HepG2 (cell line): ENCODE data around the gene CSNK2A1. TPM values are rescaled to one million over a fixed set of nuclear protein-coding genes. Genes with fewer than 3 reads are reported as not detected.
A peak's percentile ranks its signal among the peaks of the same experiment; 100 is the strongest.

Source experiments
- ATAC-seq: fragments of 200-7000 bp; cut with Tn5 transposase; 3 replicates; pipeline ENCODE4 v1.9.1; 2020; ENCODE audit warnings: mild to moderate bottlenecking, moderate library complexity
- BruUV-seq: library from RNA; stranded (reverse); fragments of 400-500 nt; replicated peaks from 2 replicates; lab custom pipeline; 2021; lab: Mats Ljungman, UMichigan
- CTCF ChIA-PET: fragments of 300-600 bp; formaldehyde crosslinking; extraction: SDS; loops from one replicate; lab custom pipeline; 2021; ENCODE audit warnings: low total read pairs, inconsistent platforms, low intra/inter-chr PET ratio; lab: Yijun Ruan, JAX
- POLR2A ChIA-PET: fragments of 350-600 bp; sonication (Branson Sonifier 250); formaldehyde crosslinking; loops from one replicate; lab custom pipeline; 2020; ENCODE audit warnings: antibody characterized with exemption, inconsistent platforms; lab: Yijun Ruan, JAX
- DNase-seq: peaks from one replicate; pipeline ENCODE4 v3.0.0-alpha.2; 2015; ENCODE audit warnings: low spot score
- FAIRE-seq: peaks from 3 replicates; lab custom pipeline; 2011; peaks lifted over from hg19 to GRCh38; lab: Jason Lieb, UNC
- H2AFZ ChIP-seq: one replicate; pipeline ENCODE4 v1.6.1; 2011; ENCODE audit warnings: low read length, inconsistent platforms
- H3K27ac ChIP-seq: fragments of 300-600 bp; 3 replicates; pipeline ENCODE4 v1.8.0; 2011; ENCODE audit warnings: mixed run types, mild to moderate bottlenecking, mixed read lengths, low read length, inconsistent platforms; ENCODE audit not compliant: insufficient read depth; ENCODE audit errors: extremely low read length
- H3K27me3 ChIP-seq, 2 experiments: fragments of 200-600 bp in 1 of 2; 2 replicates in 1 of 2; 3 replicates in 1 of 2; pipeline versions ENCODE4 v1.6.0 to v1.8.0; 2011; ENCODE audit warnings: low read length in 2 of 2, mild to moderate bottlenecking in 2 of 2, moderate library complexity in 2 of 2, inconsistent platforms in 1 of 2; ENCODE audit not compliant: insufficient read depth in 2 of 2, control insufficient read depth in 1 of 2
- H3K36me3 ChIP-seq, 2 experiments: fragments of 200-600 bp in 1 of 2; replicated peaks in 1 of 2; 2 replicates in 1 of 2; 3 replicates in 1 of 2; pipeline versions ENCODE4 v1.5.1 to v1.8.0; 2011; ENCODE audit warnings: low read length in 2 of 2, inconsistent platforms in 1 of 2; ENCODE audit not compliant: insufficient read depth in 2 of 2, control insufficient read depth in 1 of 2
- H3K4me1 ChIP-seq: 2 replicates; pipeline ENCODE4 v1.5.1; 2012; ENCODE audit warnings: low read length, inconsistent platforms; ENCODE audit not compliant: insufficient read depth
- H3K4me2 ChIP-seq: 2 replicates; pipeline ENCODE4 v1.6.0; 2011; ENCODE audit warnings: low read depth, low read length, inconsistent platforms
- H3K4me3 ChIP-seq, 3 experiments: fragments of 200-600 bp in 1 of 3; sonication (generic), shearing (Covaris generic) in 1 of 3; replicated peaks in 1 of 3; 2 replicates each; pipeline ENCODE4 v1.5.1; 2011 to 2016; ENCODE audit warnings: low read length in 3 of 3, inconsistent platforms in 2 of 3, low read depth in 2 of 3, mild to moderate bottlenecking in 2 of 3, control low read depth in 1 of 3, mixed read lengths in 1 of 3; ENCODE audit not compliant: insufficient read depth in 1 of 3
- H3K79me2 ChIP-seq: one replicate; pipeline ENCODE4 v1.6.1; 2011; ENCODE audit warnings: low read length, inconsistent platforms; ENCODE audit not compliant: insufficient read depth
- H3K9ac ChIP-seq: 2 replicates; pipeline ENCODE4 v1.6.0; 2011; ENCODE audit warnings: mild to moderate bottlenecking, low read depth, low read length, inconsistent platforms; ENCODE audit not compliant: insufficient read depth
- H3K9me3 ChIP-seq: 2 replicates; pipeline ENCODE4 v1.5.1; 2012; ENCODE audit warnings: mild to moderate bottlenecking, low read length
- H4K20me1 ChIP-seq: 2 replicates; pipeline ENCODE4 v1.6.0; 2011; ENCODE audit warnings: inconsistent platforms, mild to moderate bottlenecking, low read length, moderate library complexity; ENCODE audit not compliant: insufficient read depth
- ARHGAP35 ChIP-seq: sonication (generic); formaldehyde crosslinking; IDR thresholded peaks from 2 replicates; pipeline ENCODE4 v1.9.0; 2022; ENCODE audit warnings: mild to moderate bottlenecking, inconsistent platforms, moderate library complexity, missing genetic modification reagents, borderline replicate concordance
- ATM ChIP-seq: fragments of 450-650 bp; IDR thresholded peaks from 2 replicates; pipeline ENCODE4 v1.7.1; 2017; ENCODE audit warnings: mild to moderate bottlenecking, borderline replicate concordance
- BHLHE40 ChIP-seq: IDR thresholded peaks from 2 replicates; pipeline ENCODE4 v1.6.1; 2011; ENCODE audit warnings: low read length, improper control_type of control experiment
- DDIT3 ChIP-seq: sonication (generic); formaldehyde crosslinking; IDR thresholded peaks from 2 replicates; pipeline ENCODE4 v1.4.0; 2020; ENCODE audit warnings: mild to moderate bottlenecking, missing genetic modification reagents
- GMEB1 ChIP-seq: sonication (generic); formaldehyde crosslinking; IDR thresholded peaks from 2 replicates; pipeline ENCODE4 v1.5.1; 2020; ENCODE audit warnings: missing genetic modification reagents, mild to moderate bottlenecking, borderline replicate concordance
- KLF16 ChIP-seq, 2 experiments: sonication (generic) in 1 of 2; formaldehyde crosslinking in 1 of 2; IDR thresholded peaks; 2 replicates each; pipeline versions ENCODE4 v1.6.1 to v1.8.0; 2016 to 2023; ENCODE audit warnings: missing genetic modification reagents in 2 of 2, missing compliant biosample characterization in 1 of 2
- MBD4 ChIP-seq: IDR thresholded peaks from 2 replicates; pipeline ENCODE4 v1.6.1; 2012; ENCODE audit warnings: low read length, inconsistent platforms, borderline replicate concordance
- RNF2 ChIP-seq: fragments of 450-650 bp; conservative IDR thresholded peaks from 2 replicates; pipeline ENCODE4 v1.6.1; 2016; ENCODE audit warnings: low read depth
- SAP130 ChIP-seq: IDR thresholded peaks from 2 replicates; pipeline ENCODE4 v1.6.1; 2016; ENCODE audit warnings: low read depth
- TFDP1 ChIP-seq: IDR thresholded peaks from 2 replicates; pipeline ENCODE4 v1.6.1; 2016; ENCODE audit warnings: missing compliant biosample characterization, missing genetic modification reagents, borderline replicate concordance
- TGIF2 ChIP-seq: IDR thresholded peaks from 2 replicates; pipeline ENCODE4 v1.6.1; 2016; ENCODE audit warnings: control low read depth, missing compliant biosample characterization
- ZFP41 ChIP-seq: sonication (generic); formaldehyde crosslinking; IDR thresholded peaks from 2 replicates; pipeline ENCODE4 v1.4.0; 2020; ENCODE audit warnings: mild to moderate bottlenecking, missing genetic modification reagents, borderline replicate concordance
- ZGPAT ChIP-seq: IDR thresholded peaks from 2 replicates; pipeline ENCODE4 v1.6.1; 2016; ENCODE audit warnings: mild to moderate bottlenecking
- ZNF710 ChIP-seq: sonication (generic); formaldehyde crosslinking; IDR thresholded peaks from 2 replicates; pipeline ENCODE4 v1.5.0; 2020; ENCODE audit warnings: mild to moderate bottlenecking, missing genetic modification reagents, borderline replicate concordance
- ZSCAN12 ChIP-seq: sonication (generic); formaldehyde crosslinking; IDR thresholded peaks from 2 replicates; pipeline ENCODE4 v1.9.0; 2021; ENCODE audit warnings: mild to moderate bottlenecking, missing genetic modification reagents
- ZSCAN9 ChIP-seq: IDR thresholded peaks from 2 replicates; pipeline ENCODE4 v1.6.1; 2016; ENCODE audit warnings: borderline replicate concordance
- WGBS: methylation state at CpG from one replicate; pipeline ENCODE4 v1.1.6; 2017; ENCODE audit warnings: low lambda C conversion rate; 5-methylcytosine and 5-hydroxymethylcytosine counted together
- in situ Hi-C: cut with HindIII; loops from 2 replicates; pipeline ENCODE4 v1.10.0; 2017; ENCODE audit warnings: low pct_unique_long_range_greater_than_20kb; ENCODE audit not compliant: extremely low pct_ligation_motif_present
- intact Hi-C: fragments of 100-400 bp; cut with micrococcal nuclease; formaldehyde crosslinking; loops from one replicate; pipeline ENCODE4 v1.10.0; 2022; ENCODE audit not compliant: unreplicated experiment
- polyA plus RNA-seq, 8 experiments: library from polyadenylated mRNA; depleted of rRNA in 3 of 8; stranded (reverse) in 7 of 8; unstranded in 1 of 8; fragments of >200 nt; fragmentation: Illumina TruSeq in 4 of 8; extraction: Trizol in 4 of 8; gene quantifications; 2 replicates each; pipeline versions ENCODE4 v1.2.1 to v1.2.3, GENCODE V29; 2011 to 2016; ENCODE audit warnings: low read depth in 4 of 8, missing spikeins in 1 of 8, mixed read lengths in 1 of 8; ENCODE audit not compliant: insufficient read depth in 1 of 8
- total RNA-seq, 5 experiments: library from RNA; depleted of rRNA; stranded (reverse); fragments of >200 nt; fragmentation: Illumina TruSeq; extraction: Trizol; gene quantifications; 2 replicates each; pipeline ENCODE4 v1.2.3, GENCODE V29; 2016; ENCODE audit warnings: low read depth in 1 of 5

CSNK2A1 gene
- total and polyA plus RNA-seq, 2 of the 13 experiments (the other 11 are each of a cell fraction or from before 2014, with no cell fraction given): 153 to 231 TPM

- no peak overlapping the region for H3K27ac ChIP-seq
- ChIA-PET CTCF (no interaction called here), POLR2A (interaction anchor here (1.4 to 5.6 kb wide), 2 partner anchors 8 to 28 kb away, joined by 5 to 22 read pairs; no protein-coding TSS in a partner anchor)
- H4K20me1 ChIP-seq: peaks cover 82% of the 10 kb centered on the region
- peaks cover 82% of the 10 kb centered on the region for H3K79me2 ChIP-seq
- no peak for ATAC-seq
- peak overlapping the region; percentile 81 for H3K4me2 ChIP-seq
- BruUV-seq: no TSS peak
- in situ Hi-C loops: no loop called here
- intact Hi-C loops: loop anchor here (5.0 kb wide), 2 partner anchors 38 to 107 kb away; no protein-coding TSS in a partner anchor
- H3K36me3 ChIP-seq: peaks cover 4 to 8% of the 10 kb centered on the region in 2 experiments; a peak in 3 of 5 replicates
- 45% methylated on average over 2 of the region's 2 CpGs for WGBS
- H3K27me3 ChIP-seq: peaks cover 0 to 3% of the 10 kb centered on the region in 2 experiments; a peak in 1 of 5 replicates
- H2AFZ ChIP-seq: no peak overlapping the region
- H3K9ac ChIP-seq: 0 out of 2 replicates have a peak overlapping the region, but pooled peaks have one; percentile 3
- peak overlapping the region in 1 of 3 experiments; percentile 12; a peak in 1 of 6 replicates for H3K4me3 ChIP-seq
- peaks cover 84% of the 10 kb centered on the region for H3K4me1 ChIP-seq
- FAIRE-seq: no peak
- no peaks in the 10 kb centered on the region for H3K9me3 ChIP-seq
- DNase-seq: peak; percentile 51
- no peak for TF ChIP-seq BHLHE40
- TF ChIP-seq ARHGAP35: no peak
- TF ChIP-seq ATM: no peak
- no peak for TF ChIP-seq ZNF710
- 0 out of 2 replicates have a peak, but pooled peaks have one; percentile 47 for TF ChIP-seq MBD4
- TF ChIP-seq TFDP1 (CRISPR knock-in tag): no peak
- peak; percentile 8; the same call in 1 of the 2 replicates for TF ChIP-seq GMEB1 (CRISPR knock-in tag)
- no peak for TF ChIP-seq RNF2
- TF ChIP-seq ZSCAN9 (CRISPR knock-in tag): no peak
- TF ChIP-seq ZFP41 (CRISPR knock-in tag): no peak
- TF ChIP-seq SAP130 (CRISPR knock-in tag): peak; percentile 37; the same call in 1 of the 2 replicates
- no peak for TF ChIP-seq ZSCAN12 (CRISPR knock-in tag)
- no peak for TF ChIP-seq KLF16 (CRISPR knock-in tag; IDR thresholded peaks at IDR 0.05)
- TF ChIP-seq DDIT3 (CRISPR knock-in tag): no peak
- no peak for TF ChIP-seq TGIF2 (CRISPR knock-in tag)
- TF ChIP-seq ZGPAT (CRISPR knock-in tag): 0 out of 2 replicates have a peak, but pooled peaks have one; percentile 16
Measured at GRCh38 chr20:539848-540247, 3.7 kb downstream of the CSNK2A1 start.
